GM12878 (cell line): ENCODE results near the gene VIPR2.

Source experiments
- CBFB ChIP-seq: IDR thresholded peaks from 2 replicates; pipeline ENCODE4 v1.6.1; 2016; ENCODE audit warnings: antibody characterized with exemption, low read depth
- CHD4 ChIP-seq: fragments of 200-600 bp; sonication (generic); IDR thresholded peaks from 2 replicates; pipeline ENCODE4 v1.6.1; 2016; ENCODE audit warnings: mild to moderate bottlenecking
- EGR1 ChIP-seq, 2 experiments: IDR thresholded peaks; 1 replicate in 1 of 2; 2 replicates in 1 of 2; pipeline ENCODE4 v1.6.1; 2011 to 2012; ENCODE audit warnings: low read depth in 2 of 2, low read length in 2 of 2, borderline replicate concordance in 1 of 2, mild to moderate bottlenecking in 1 of 2, moderate library complexity in 1 of 2
- EP300 ChIP-seq, 2 experiments: fragments of 150-350 bp in 1 of 2; IDR thresholded peaks; 2 replicates each; pipeline ENCODE4 v1.6.1; 2011 to 2012; ENCODE audit warnings: low read depth in 2 of 2, low read length in 2 of 2, borderline replicate concordance in 1 of 2, improper control_type of control experiment in 1 of 2, inconsistent platforms in 1 of 2; ENCODE audit not compliant: control insufficient read depth in 1 of 2
- EZH2 ChIP-seq: IDR thresholded peaks from 2 replicates; pipeline ENCODE4 v1.6.1; 2012; ENCODE audit warnings: low read depth, mild to moderate bottlenecking, control low read depth, inconsistent platforms, low read length, borderline replicate concordance; ENCODE audit not compliant: control insufficient read depth
- HCFC1 ChIP-seq: fragments of 150-350 bp; IDR thresholded peaks from 2 replicates; pipeline ENCODE4 v1.6.1; 2014; ENCODE audit warnings: low read length
- JUNB ChIP-seq: IDR thresholded peaks from 2 replicates; pipeline ENCODE4 v1.6.1; 2016; ENCODE audit warnings: antibody characterized with exemption, mild to moderate bottlenecking
- MYB ChIP-seq: fragments of 150-350 bp; IDR thresholded peaks from 2 replicates; pipeline ENCODE4 v1.6.1; 2014; ENCODE audit warnings: mild to moderate bottlenecking, low read depth, low read length, borderline replicate concordance
- POLR2AphosphoS5 ChIP-seq: IDR thresholded peaks from 2 replicates; pipeline ENCODE4 v1.6.1; 2011; ENCODE audit warnings: mild to moderate bottlenecking, low read length, inconsistent platforms
- RAD51 ChIP-seq: fragments of 450-650 bp; IDR thresholded peaks from 2 replicates; pipeline ENCODE4 v1.6.1; 2016; ENCODE audit warnings: moderate library complexity, mild to moderate bottlenecking, inconsistent platforms
- SREBF2 ChIP-seq: IDR thresholded peaks from 2 replicates; pipeline ENCODE4 v1.6.1; 2012; ENCODE audit warnings: mild to moderate bottlenecking, low read length
- TCF7 ChIP-seq: IDR thresholded peaks from 2 replicates; pipeline ENCODE4 v1.6.1; 2014; ENCODE audit warnings: antibody characterized with exemption, borderline replicate concordance
- TF ChIP-seq, protein P1 (sequence below), 3 experiments: IDR thresholded peaks in 2 of 3; conservative IDR thresholded peaks in 1 of 3; 2 replicates each; pipeline ENCODE4 v1.5.1; 2011; ENCODE audit warnings: low read depth in 3 of 3, low read length in 3 of 3, mild to moderate bottlenecking in 3 of 3, control low read depth in 2 of 3, moderate library complexity in 2 of 3, inconsistent platforms in 1 of 3, mixed read lengths in 1 of 3; ENCODE audit not compliant: control insufficient read depth in 2 of 3, insufficient read depth in 1 of 3; ENCODE audit errors: extremely low read depth in 1 of 3
- TF ChIP-seq, protein P2 (sequence below): IDR thresholded peaks from 2 replicates; pipeline ENCODE4 v1.6.1; 2012; ENCODE audit warnings: low read depth, low read length, improper control_type of control experiment

- TF ChIP-seq MYB = no peak
- TF ChIP-seq EZH2 = no peak
- TF ChIP-seq, protein P1, sequence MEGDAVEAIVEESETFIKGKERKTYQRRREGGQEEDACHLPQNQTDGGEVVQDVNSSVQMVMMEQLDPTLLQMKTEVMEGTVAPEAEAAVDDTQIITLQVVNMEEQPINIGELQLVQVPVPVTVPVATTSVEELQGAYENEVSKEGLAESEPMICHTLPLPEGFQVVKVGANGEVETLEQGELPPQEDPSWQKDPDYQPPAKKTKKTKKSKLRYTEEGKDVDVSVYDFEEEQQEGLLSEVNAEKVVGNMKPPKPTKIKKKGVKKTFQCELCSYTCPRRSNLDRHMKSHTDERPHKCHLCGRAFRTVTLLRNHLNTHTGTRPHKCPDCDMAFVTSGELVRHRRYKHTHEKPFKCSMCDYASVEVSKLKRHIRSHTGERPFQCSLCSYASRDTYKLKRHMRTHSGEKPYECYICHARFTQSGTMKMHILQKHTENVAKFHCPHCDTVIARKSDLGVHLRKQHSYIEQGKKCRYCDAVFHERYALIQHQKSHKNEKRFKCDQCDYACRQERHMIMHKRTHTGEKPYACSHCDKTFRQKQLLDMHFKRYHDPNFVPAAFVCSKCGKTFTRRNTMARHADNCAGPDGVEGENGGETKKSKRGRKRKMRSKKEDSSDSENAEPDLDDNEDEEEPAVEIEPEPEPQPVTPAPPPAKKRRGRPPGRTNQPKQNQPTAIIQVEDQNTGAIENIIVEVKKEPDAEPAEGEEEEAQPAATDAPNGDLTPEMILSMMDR (IDR thresholded peaks at IDR 0.05 in 2 of 3, conservative IDR thresholded peaks at IDR 0.05 in 1 of 3; ENCODE audit: control insufficient read depth in 2 of 3, extremely low read depth in 1 of 3, insufficient read depth in 1 of 3, low read depth in 3 of 3, low read length in 3 of 3) = no peak
- TF ChIP-seq CBFB = no peak
- no peak for TF ChIP-seq JUNB
- no peak for TF ChIP-seq EP300 (IDR thresholded peaks at IDR 0.05; ENCODE audit: borderline replicate concordance in 1 of 2, control insufficient read depth in 1 of 2, low read depth in 2 of 2, low read length in 2 of 2)
- TF ChIP-seq EGR1 (IDR thresholded peaks at IDR 0.05; ENCODE audit: borderline replicate concordance in 1 of 2, low read depth in 2 of 2, low read length in 2 of 2) = no peak
- TF ChIP-seq HCFC1 = no peak
- TF ChIP-seq CHD4 = no peak
- TF ChIP-seq TCF7 = no peak
- TF ChIP-seq SREBF2 = no peak
- TF ChIP-seq POLR2AphosphoS5 = no peak
- TF ChIP-seq RAD51 = no peak
- TF ChIP-seq, protein P2, sequence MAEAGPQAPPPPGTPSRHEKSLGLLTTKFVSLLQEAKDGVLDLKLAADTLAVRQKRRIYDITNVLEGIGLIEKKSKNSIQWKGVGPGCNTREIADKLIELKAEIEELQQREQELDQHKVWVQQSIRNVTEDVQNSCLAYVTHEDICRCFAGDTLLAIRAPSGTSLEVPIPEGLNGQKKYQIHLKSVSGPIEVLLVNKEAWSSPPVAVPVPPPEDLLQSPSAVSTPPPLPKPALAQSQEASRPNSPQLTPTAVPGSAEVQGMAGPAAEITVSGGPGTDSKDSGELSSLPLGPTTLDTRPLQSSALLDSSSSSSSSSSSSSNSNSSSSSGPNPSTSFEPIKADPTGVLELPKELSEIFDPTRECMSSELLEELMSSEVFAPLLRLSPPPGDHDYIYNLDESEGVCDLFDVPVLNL = no peak
Observed at GRCh38 chr7:159061674-159062212, 82.9 kb downstream of the VIPR2 start.
